NCI-H2029 (cell line): ENCODE data around the gene AGAP1.

Experiments used
- DNase-seq: peaks from one replicate; lab custom pipeline; 2025; lab: John Stamatoyannopoulos, UW

The AGAP1 gene

GRCh38 chr2:235848946-235849345 is 355.1 kb downstream of the AGAP1 start:
- no peak for DNase-seq

- DNase-seq, result no peak
Measured at GRCh38 chr2:235849489-235849888, 355.6 kb downstream of the AGAP1 start.

- DNase-seq, result no peak
Measured at GRCh38 chr2:235850289-235850688, 356.4 kb downstream of the AGAP1 start.

GRCh38 chr2:235850771-235851551 is 357.1 kb downstream of the AGAP1 start:
- DNase-seq, result no peak

- DNase-seq, result no peak
Measured at GRCh38 chr2:235851828-235852525, 358.1 kb downstream of the AGAP1 start.

GRCh38 chr2:235852526-235852920 is 358.7 kb downstream of the AGAP1 start:
- no peak for DNase-seq

GRCh38 chr2:235854276-235854675 is 360.4 kb downstream of the AGAP1 start:
- DNase-seq, result no peak

- no peak for DNase-seq
Measured at GRCh38 chr2:235855011-235855410, 361.2 kb downstream of the AGAP1 start.

- DNase-seq, result no peak
Measured at GRCh38 chr2:235856151-235856854, 362.5 kb downstream of the AGAP1 start.

- DNase-seq, result no peak
Measured at GRCh38 chr2:235857598-235857997, 363.8 kb downstream of the AGAP1 start.

- DNase-seq, result no peak
Measured at GRCh38 chr2:235858881-235859280, 365.0 kb downstream of the AGAP1 start.

- no peak for DNase-seq
Measured at GRCh38 chr2:235859651-235860050, 365.8 kb downstream of the AGAP1 start.

GRCh38 chr2:235860111-235860510 is 366.3 kb downstream of the AGAP1 start:
- no peak for DNase-seq

GRCh38 chr2:235860871-235861270 is 367.0 kb downstream of the AGAP1 start:
- no peak for DNase-seq

- no peak for DNase-seq
Measured at GRCh38 chr2:235861383-235861782, 367.5 kb downstream of the AGAP1 start.

- no peak for DNase-seq
Measured at GRCh38 chr2:235863414-235863813, 369.6 kb downstream of the AGAP1 start.

- DNase-seq, result no peak
Measured at GRCh38 chr2:235864302-235864701, 370.5 kb downstream of the AGAP1 start.

- DNase-seq, result no peak
Measured at GRCh38 chr2:235864733-235865515, 371.1 kb downstream of the AGAP1 start.

GRCh38 chr2:235866373-235866772 is 372.5 kb downstream of the AGAP1 start:
- no peak for DNase-seq

GRCh38 chr2:235868224-235868623 is 374.4 kb downstream of the AGAP1 start:
- no peak for DNase-seq

- DNase-seq, result no peak
Measured at GRCh38 chr2:235868645-235869044, 374.8 kb downstream of the AGAP1 start.

GRCh38 chr2:235870515-235870914 is 376.7 kb downstream of the AGAP1 start:
- no peak for DNase-seq
